HepG2 (cell line): ENCODE results near the gene DDAH1. TPM values are rescaled to one million over a fixed set of nuclear protein-coding genes. Genes with fewer than 3 reads are reported as not detected.

ENCODE experiments used
- ATAC-seq: fragments of 200-7000 bp; cut with Tn5 transposase; 3 replicates; pipeline ENCODE4 v1.9.1; 2020; ENCODE audit warnings: mild to moderate bottlenecking, moderate library complexity
- BruUV-seq: library from RNA; stranded (reverse); fragments of 400-500 nt; replicated peaks from 2 replicates; lab custom pipeline; 2021; lab: Mats Ljungman, UMichigan
- CTCF ChIA-PET: fragments of 300-600 bp; formaldehyde crosslinking; extraction: SDS; loops from one replicate; lab custom pipeline; 2021; ENCODE audit warnings: low total read pairs, inconsistent platforms, low intra/inter-chr PET ratio; lab: Yijun Ruan, JAX
- POLR2A ChIA-PET: fragments of 350-600 bp; sonication (Branson Sonifier 250); formaldehyde crosslinking; loops from one replicate; lab custom pipeline; 2020; ENCODE audit warnings: antibody characterized with exemption, inconsistent platforms; lab: Yijun Ruan, JAX
- DNase-seq: peaks from one replicate; pipeline ENCODE4 v3.0.0-alpha.2; 2015; ENCODE audit warnings: low spot score
- FAIRE-seq: peaks from 3 replicates; lab custom pipeline; 2011; peaks lifted over from hg19 to GRCh38; lab: Jason Lieb, UNC
- H2AFZ ChIP-seq: one replicate; pipeline ENCODE4 v1.6.1; 2011; ENCODE audit warnings: low read length, inconsistent platforms
- H3K27ac ChIP-seq: fragments of 300-600 bp; 3 replicates; pipeline ENCODE4 v1.8.0; 2011; ENCODE audit warnings: mixed run types, mild to moderate bottlenecking, mixed read lengths, low read length, inconsistent platforms; ENCODE audit not compliant: insufficient read depth; ENCODE audit errors: extremely low read length
- H3K27me3 ChIP-seq, 2 experiments: fragments of 200-600 bp in 1 of 2; 2 replicates in 1 of 2; 3 replicates in 1 of 2; pipeline versions ENCODE4 v1.6.0 to v1.8.0; 2011; ENCODE audit warnings: low read length in 2 of 2, mild to moderate bottlenecking in 2 of 2, moderate library complexity in 2 of 2, inconsistent platforms in 1 of 2; ENCODE audit not compliant: insufficient read depth in 2 of 2, control insufficient read depth in 1 of 2
- H3K36me3 ChIP-seq, 2 experiments: fragments of 200-600 bp in 1 of 2; replicated peaks in 1 of 2; 2 replicates in 1 of 2; 3 replicates in 1 of 2; pipeline versions ENCODE4 v1.5.1 to v1.8.0; 2011; ENCODE audit warnings: low read length in 2 of 2, inconsistent platforms in 1 of 2; ENCODE audit not compliant: insufficient read depth in 2 of 2, control insufficient read depth in 1 of 2
- H3K4me1 ChIP-seq: 2 replicates; pipeline ENCODE4 v1.5.1; 2012; ENCODE audit warnings: low read length, inconsistent platforms; ENCODE audit not compliant: insufficient read depth
- H3K4me2 ChIP-seq: 2 replicates; pipeline ENCODE4 v1.6.0; 2011; ENCODE audit warnings: low read depth, low read length, inconsistent platforms
- H3K4me3 ChIP-seq, 3 experiments: fragments of 200-600 bp in 1 of 3; sonication (generic), shearing (Covaris generic) in 1 of 3; replicated peaks in 1 of 3; 2 replicates each; pipeline ENCODE4 v1.5.1; 2011 to 2016; ENCODE audit warnings: low read length in 3 of 3, inconsistent platforms in 2 of 3, low read depth in 2 of 3, mild to moderate bottlenecking in 2 of 3, control low read depth in 1 of 3, mixed read lengths in 1 of 3; ENCODE audit not compliant: insufficient read depth in 1 of 3
- H3K79me2 ChIP-seq: one replicate; pipeline ENCODE4 v1.6.1; 2011; ENCODE audit warnings: low read length, inconsistent platforms; ENCODE audit not compliant: insufficient read depth
- H3K9ac ChIP-seq: 2 replicates; pipeline ENCODE4 v1.6.0; 2011; ENCODE audit warnings: mild to moderate bottlenecking, low read depth, low read length, inconsistent platforms; ENCODE audit not compliant: insufficient read depth
- H3K9me3 ChIP-seq: 2 replicates; pipeline ENCODE4 v1.5.1; 2012; ENCODE audit warnings: mild to moderate bottlenecking, low read length
- H4K20me1 ChIP-seq: 2 replicates; pipeline ENCODE4 v1.6.0; 2011; ENCODE audit warnings: inconsistent platforms, mild to moderate bottlenecking, low read length, moderate library complexity; ENCODE audit not compliant: insufficient read depth
- ATF3 ChIP-seq: sonication (generic); formaldehyde crosslinking; IDR thresholded peaks from 2 replicates; pipeline ENCODE4 v1.4.0; 2020; ENCODE audit warnings: missing genetic modification reagents
- MBNL3 ChIP-seq: fragments of 250-450 bp; sonication (Bioruptor Pico); conservative IDR thresholded peaks from 2 replicates; pipeline ENCODE4 v1.8.0; 2022; ENCODE audit warnings: mild to moderate bottlenecking, inconsistent platforms
- NFKBIZ ChIP-seq: IDR thresholded peaks from 2 replicates; pipeline ENCODE4 v1.6.1; 2018; ENCODE audit warnings: missing genetic modification reagents, missing compliant biosample characterization
- NR2F2 ChIP-seq: IDR thresholded peaks from 2 replicates; pipeline ENCODE4 v1.6.1; 2012; ENCODE audit warnings: low read depth, inconsistent platforms, borderline replicate concordance
- RBAK ChIP-seq: sonication (generic); formaldehyde crosslinking; IDR thresholded peaks from 2 replicates; pipeline ENCODE4 v1.5.1; 2020; ENCODE audit warnings: mild to moderate bottlenecking, missing genetic modification reagents
- SP5 ChIP-seq: IDR thresholded peaks from 2 replicates; pipeline ENCODE4 v1.6.1; 2016; ENCODE audit warnings: low read depth, borderline replicate concordance
- SRSF9 ChIP-seq: fragments of 200-400 bp; formaldehyde crosslinking; IDR thresholded peaks from 2 replicates; pipeline ENCODE4 v1.6.1; 2018; ENCODE audit warnings: borderline replicate concordance, mild to moderate bottlenecking, low read depth, low read length; ENCODE audit not compliant: insufficient read depth, poor library complexity, severe bottlenecking
- U2AF1 ChIP-seq: fragments of 200-400 bp; formaldehyde crosslinking; optimal IDR thresholded peaks from 2 replicates; pipeline ENCODE3; 2017; ENCODE audit warnings: mild to moderate bottlenecking, low read depth, low read length
- ZNF136 ChIP-seq: sonication (generic); formaldehyde crosslinking; IDR thresholded peaks from 2 replicates; pipeline ENCODE4 v1.8.1; 2022; ENCODE audit warnings: low read depth, mild to moderate bottlenecking, moderate library complexity, missing genetic modification reagents
- ZNF225 ChIP-seq: sonication (generic); formaldehyde crosslinking; IDR thresholded peaks from 2 replicates; pipeline ENCODE4 v1.4.0; 2020; ENCODE audit warnings: mild to moderate bottlenecking, missing genetic modification reagents
- ZNF512B ChIP-seq: sonication (generic); formaldehyde crosslinking; IDR thresholded peaks from 2 replicates; pipeline ENCODE4 v1.5.1; 2020; ENCODE audit warnings: missing genetic modification reagents, mild to moderate bottlenecking, borderline replicate concordance
- ZNF580 ChIP-seq: IDR thresholded peaks from 2 replicates; pipeline ENCODE4 v1.6.1; 2016; ENCODE audit warnings: low read depth, borderline replicate concordance
- ZNF740 ChIP-seq: sonication (generic); formaldehyde crosslinking; IDR thresholded peaks from 2 replicates; pipeline ENCODE4 v1.4.0; 2020; ENCODE audit warnings: missing genetic modification reagents
- ZNF790 ChIP-seq: sonication (generic); formaldehyde crosslinking; IDR thresholded peaks from 2 replicates; pipeline ENCODE4 v1.8.0; 2022; ENCODE audit warnings: missing genetic modification reagents, mild to moderate bottlenecking, borderline replicate concordance
- ZNF891 ChIP-seq: sonication (generic); formaldehyde crosslinking; IDR thresholded peaks from 2 replicates; pipeline ENCODE4 v1.5.0; 2020; ENCODE audit warnings: mild to moderate bottlenecking, missing genetic modification reagents
- ZUFSP ChIP-seq: sonication (generic); formaldehyde crosslinking; IDR thresholded peaks from 2 replicates; pipeline ENCODE4 v1.9.0; 2021; ENCODE audit warnings: missing genetic modification reagents, mild to moderate bottlenecking, borderline replicate concordance
- WGBS: methylation state at CpG from one replicate; pipeline ENCODE4 v1.1.6; 2017; ENCODE audit warnings: low lambda C conversion rate; 5-methylcytosine and 5-hydroxymethylcytosine counted together
- in situ Hi-C: cut with HindIII; loops from 2 replicates; pipeline ENCODE4 v1.10.0; 2017; ENCODE audit warnings: low pct_unique_long_range_greater_than_20kb; ENCODE audit not compliant: extremely low pct_ligation_motif_present
- intact Hi-C: fragments of 100-400 bp; cut with micrococcal nuclease; formaldehyde crosslinking; loops from one replicate; pipeline ENCODE4 v1.10.0; 2022; ENCODE audit not compliant: unreplicated experiment
- polyA plus RNA-seq, 8 experiments: library from polyadenylated mRNA; depleted of rRNA in 3 of 8; stranded (reverse) in 7 of 8; unstranded in 1 of 8; fragments of >200 nt; fragmentation: Illumina TruSeq in 4 of 8; extraction: Trizol in 4 of 8; gene quantifications; 2 replicates each; pipeline versions ENCODE4 v1.2.1 to v1.2.3, GENCODE V29; 2011 to 2016; ENCODE audit warnings: low read depth in 4 of 8, missing spikeins in 1 of 8, mixed read lengths in 1 of 8; ENCODE audit not compliant: insufficient read depth in 1 of 8
- total RNA-seq, 5 experiments: library from RNA; depleted of rRNA; stranded (reverse); fragments of >200 nt; fragmentation: Illumina TruSeq; extraction: Trizol; gene quantifications; 2 replicates each; pipeline ENCODE4 v1.2.3, GENCODE V29; 2016; ENCODE audit warnings: low read depth in 1 of 5

The DDAH1 gene
- total and polyA plus RNA-seq, 2 of the 13 experiments (the other 11 are each of a cell fraction or from before 2014, with no cell fraction given) = 39.7 to 64.4 TPM

GRCh38 chr1:85447006-85447943 lies 17.7 kb downstream of the DDAH1 start (continued):
- TF ChIP-seq ZNF740 (CRISPR knock-in tag) = no peak
- no peak for TF ChIP-seq ZNF136 (CRISPR knock-in tag)

GRCh38 chr1:85445906-85446305 lies 19.1 kb downstream of the DDAH1 start:
- Histone ChIP-seq H3K9ac (no peak overlapping the region), H3K79me2 (peaks cover 59% of the 10 kb centered on the region), H3K4me1 (peaks cover 16% of the 10 kb centered on the region), H3K27me3 (no peaks in the 10 kb centered on the region), H3K9me3 (no peaks in the 10 kb centered on the region), H4K20me1 (peaks cover 4% of the 10 kb centered on the region; the same call in 1 of the 2 replicates), H3K4me2 (no peak overlapping the region), H3K4me3 (no peak overlapping the region), H2AFZ (no peak overlapping the region), H3K27ac (no peak overlapping the region), H3K36me3 (peaks cover 0 to 7% of the 10 kb centered on the region in 2 experiments; a peak in 2 of 5 replicates)
- ChIA-PET CTCF (no interaction called here), POLR2A (no interaction called here)
- intact Hi-C loops (no loop called here), in situ Hi-C loops (no loop called here)
- 96% methylated on average over 3 of the region's 3 CpGs for WGBS
- no peak for FAIRE-seq
- no peak for DNase-seq
- ATAC-seq = no peak
- no TSS peak for BruUV-seq
- TF ChIP-seq ZNF512B (CRISPR knock-in tag) = no peak
- TF ChIP-seq ATF3 (CRISPR knock-in tag) = no peak
- no peak for TF ChIP-seq ZUFSP (CRISPR knock-in tag)
- no peak for TF ChIP-seq ZNF580 (CRISPR knock-in tag)
- no peak for TF ChIP-seq MBNL3 (CRISPR knock-in tag)
- no peak for TF ChIP-seq ZNF225 (CRISPR knock-in tag)
- TF ChIP-seq SP5 (CRISPR knock-in tag) = no peak
- no peak for TF ChIP-seq RBAK (CRISPR knock-in tag)
- TF ChIP-seq NFKBIZ (CRISPR knock-in tag) = no peak
- TF ChIP-seq SRSF9 = no peak
- TF ChIP-seq ZNF790 (CRISPR knock-in tag) = no peak
- no peak for TF ChIP-seq U2AF1
- no peak for TF ChIP-seq ZNF891 (CRISPR knock-in tag)
- no peak for TF ChIP-seq NR2F2
